GM23338 (cell line): ENCODE measurements around the gene PIAS1. TPM values are rescaled to one million over a fixed set of nuclear protein-coding genes. Genes with fewer than 3 reads are reported as not detected.

ENCODE experiments used
- ATAC-seq: fragments of 200-7000 bp; cut with Tn5 transposase; 3 replicates; pipeline ENCODE4 v1.9.1; 2020
- DNase-seq: peaks from one replicate; pipeline ENCODE4 v3.0.0-alpha.2; 2015; ENCODE audit warnings: low spot score
- H2AFZ ChIP-seq: fragments of 200-600 bp; sonication (generic); 2 replicates; pipeline ENCODE4 v1.8.0; 2016; ENCODE audit warnings: antibody characterized with exemption, mild to moderate bottlenecking, moderate library complexity
- H3F3A ChIP-seq: fragments of 200-600 bp; sonication (generic); replicated peaks from 2 replicates; pipeline ENCODE4 v1.8.0; 2017; ENCODE audit warnings: antibody characterized with exemption, mixed run types, low read depth
- H3K27ac ChIP-seq: fragments of 200-600 bp; sonication (generic); 2 replicates; pipeline ENCODE4 v1.6.1; 2016; ENCODE audit warnings: low read depth
- H3K27me3 ChIP-seq: fragments of 200-600 bp; sonication (generic); 2 replicates; pipeline ENCODE4 v1.8.0; 2016; ENCODE audit warnings: mild to moderate bottlenecking, mixed run types, moderate library complexity; ENCODE audit not compliant: insufficient read depth
- H3K36me3 ChIP-seq: fragments of 200-600 bp; sonication (generic); 2 replicates; pipeline ENCODE4 v1.8.0; 2016; ENCODE audit warnings: mild to moderate bottlenecking; ENCODE audit not compliant: insufficient read depth
- H3K4me1 ChIP-seq: fragments of 200-600 bp; sonication (generic); 2 replicates; pipeline ENCODE4 v1.8.0; 2016; ENCODE audit warnings: mild to moderate bottlenecking, moderate library complexity; ENCODE audit not compliant: insufficient read depth
- H3K4me2 ChIP-seq: fragments of 200-600 bp; sonication (generic); 2 replicates; pipeline ENCODE4 v1.7.1; 2017; ENCODE audit warnings: mixed run types
- H3K4me3 ChIP-seq: fragments of 200-600 bp; sonication (generic); 2 replicates; pipeline ENCODE4 v1.6.1; 2016; ENCODE audit warnings: mixed run types
- H3K79me2 ChIP-seq: fragments of 200-600 bp; sonication (generic); replicated peaks from 2 replicates; pipeline ENCODE4 v1.8.0; 2017; ENCODE audit warnings: mild to moderate bottlenecking; ENCODE audit not compliant: insufficient read depth
- H3K9me2 ChIP-seq: fragments of 200-600 bp; sonication (generic); 2 replicates; pipeline ENCODE4 v1.8.0; 2017; ENCODE audit not compliant: insufficient read depth
- H4K20me1 ChIP-seq: fragments of 200-600 bp; sonication (generic); replicated peaks from 2 replicates; pipeline ENCODE4 v1.8.0; 2017; ENCODE audit warnings: mild to moderate bottlenecking; ENCODE audit not compliant: insufficient read depth
- H3K27ac Mint-ChIP-seq: 2 replicates; pipeline ENCODE4 v1.8.0; 2020; ENCODE audit warnings: inconsistent platforms, mild to moderate bottlenecking, moderate library complexity, mixed read lengths
- H3K27me3 Mint-ChIP-seq: 3 replicates; pipeline ENCODE4 v1.8.0; 2022; ENCODE audit warnings: low read depth, mild to moderate bottlenecking, moderate library complexity, mixed read lengths, inconsistent platforms; ENCODE audit not compliant: insufficient read depth, poor library complexity
- H3K36me3 Mint-ChIP-seq: 3 replicates; pipeline ENCODE4 v1.8.0; 2021; ENCODE audit warnings: low read depth, mild to moderate bottlenecking, inconsistent platforms, moderate library complexity, mixed read lengths
- H3K4me1 Mint-ChIP-seq: 3 replicates; pipeline ENCODE4 v1.8.0; 2020; ENCODE audit warnings: mild to moderate bottlenecking, inconsistent platforms, mixed read lengths
- H3K4me3 Mint-ChIP-seq: 3 replicates; pipeline ENCODE4 v1.8.0; 2021; ENCODE audit warnings: moderate library complexity, mild to moderate bottlenecking, inconsistent platforms, mixed read lengths
- H3K9me3 Mint-ChIP-seq: 3 replicates; pipeline ENCODE4 v1.8.0; 2020; ENCODE audit warnings: moderate library complexity, mild to moderate bottlenecking, inconsistent platforms, mixed read lengths
- CREB1 ChIP-seq: fragments of 250-450 bp; sonication (Bioruptor Pico); IDR thresholded peaks from 2 replicates; pipeline ENCODE4 v1.5.0; 2020; ENCODE audit warnings: low read depth, mild to moderate bottlenecking, moderate library complexity
- CTCF ChIP-seq, 2 experiments: fragments of 200-600 bp in 1 of 2; sonication (generic) in 1 of 2; conservative IDR thresholded peaks; 2 replicates each; pipeline versions ENCODE4 v1.5.1 to v1.6.1; 2016 to 2017; ENCODE audit warnings: antibody characterized with exemption in 2 of 2, low read depth in 2 of 2, mild to moderate bottlenecking in 2 of 2, moderate library complexity in 1 of 2
- ETS1 ChIP-seq: IDR thresholded peaks from 2 replicates; pipeline ENCODE4 v1.6.1; 2016; ENCODE audit warnings: antibody characterized with exemption
- EZH2 ChIP-seq: fragments of 200-600 bp; sonication (generic); IDR thresholded peaks from one replicate; pipeline ENCODE4 v1.8.0; 2017; ENCODE audit warnings: antibody characterized with exemption, mild to moderate bottlenecking, low read depth; ENCODE audit not compliant: unreplicated experiment
- EZH2phosphoT487 ChIP-seq: fragments of 200-600 bp; sonication (generic); IDR thresholded peaks from one replicate; pipeline ENCODE4 v1.8.1; 2018; ENCODE audit warnings: antibody characterized with exemption; ENCODE audit not compliant: unreplicated experiment
- JUNB ChIP-seq: IDR thresholded peaks from one replicate; pipeline ENCODE4 v1.6.1; 2016; ENCODE audit warnings: antibody characterized with exemption; ENCODE audit not compliant: unreplicated experiment
- NANOG ChIP-seq: IDR thresholded peaks from 2 replicates; pipeline ENCODE4 v1.6.1; 2016; ENCODE audit warnings: antibody characterized with exemption, borderline replicate concordance
- POLR2AphosphoS5 ChIP-seq: IDR thresholded peaks from 2 replicates; pipeline ENCODE4 v1.6.1; 2016; ENCODE audit warnings: antibody characterized with exemption, low read depth
- REST ChIP-seq: IDR thresholded peaks from one replicate; pipeline ENCODE4 v1.6.1; 2018; ENCODE audit warnings: antibody characterized with exemption; ENCODE audit not compliant: unreplicated experiment
- STAT1 ChIP-seq: IDR thresholded peaks from one replicate; pipeline ENCODE4 v1.6.1; 2016; ENCODE audit warnings: antibody characterized with exemption; ENCODE audit not compliant: unreplicated experiment
- ZNF114 ChIP-seq: fragments of 250-450 bp; sonication (Bioruptor Pico); IDR thresholded peaks from 2 replicates; pipeline ENCODE4 v1.5.0; 2020; ENCODE audit warnings: mild to moderate bottlenecking, moderate library complexity
- ZNF331 ChIP-seq: fragments of 250-450 bp; sonication (Bioruptor Pico); IDR thresholded peaks from 2 replicates; pipeline ENCODE4 v1.5.0; 2020; ENCODE audit warnings: low read depth, mild to moderate bottlenecking, moderate library complexity
- ZNF462 ChIP-seq: fragments of 250-450 bp; sonication (Bioruptor Pico); IDR thresholded peaks from 2 replicates; pipeline ENCODE4 v1.5.0; 2020; ENCODE audit warnings: mild to moderate bottlenecking, moderate library complexity
- polyA plus RNA-seq: library from polyadenylated mRNA; unstranded; fragments of >200 nt; fragmentation: Nextera tagmentation; extraction: Ambion mirVana; gene quantifications from 2 replicates; pipeline ENCODE4 v1.2.1, GENCODE V29; 2016
- total RNA-seq: library from RNA; depleted of rRNA; stranded (reverse); fragments of >200 nt; shearing (Covaris generic); gene quantifications from 2 replicates; pipeline ENCODE4 v1.2.3, GENCODE V29; 2014

PIAS1 gene
- total and polyA plus RNA-seq, 2 experiments from 2014 or later = 30.7 to 32.1 TPM

GRCh38 chr15:68218847-68219798 is 165.0 kb downstream of the PIAS1 start:
- ATAC-seq = no peak
- peaks cover 4% of the 10 kb centered on the region for H3K27me3 Mint-ChIP-seq

More at GRCh38 chr15:68218847-68219798, 165.0 kb downstream of the PIAS1 start:
- Mint-ChIP-seq H3K4me1 (no peaks in the 10 kb centered on the region), H3K36me3 (peaks cover 71% of the 10 kb centered on the region), H3K4me3 (no peak overlapping the region), H3K9me3 (peaks cover 22% of the 10 kb centered on the region), H3K27ac (no peak overlapping the region)
- DNase-seq = no peak
- no peak overlapping the region for H2AFZ ChIP-seq
- H4K20me1 ChIP-seq = peaks cover 31% of the 10 kb centered on the region
- no peak overlapping the region for H3K4me3 ChIP-seq
- H3K36me3 ChIP-seq = peaks cover 10% of the 10 kb centered on the region; the same call in 1 of the 2 replicates
- H3K9me2 ChIP-seq = no peaks in the 10 kb centered on the region
- no peak overlapping the region for H3K4me2 ChIP-seq
- H3K79me2 ChIP-seq = peaks cover 77% of the 10 kb centered on the region
- H3F3A ChIP-seq = no peaks in the 10 kb centered on the region
- no peak overlapping the region; the same call in 1 of the 2 replicates for H3K27ac ChIP-seq
- TF ChIP-seq ZNF462 (CRISPR knock-in tag) (no peak), EZH2phosphoT487 (no peak), REST (no peak), STAT1 (no peak), ETS1 (no peak), ZNF331 (CRISPR knock-in tag) (no peak), EZH2 (no peak), CTCF (conservative IDR thresholded peaks at IDR 0.05; ENCODE audit: low read depth in 2 of 2) (no peak), NANOG (no peak), CREB1 (no peak), ZNF114 (CRISPR knock-in tag) (no peak), JUNB (no peak), POLR2AphosphoS5 (no peak)
- H3K4me1 ChIP-seq = no peaks in the 10 kb centered on the region
- no peaks in the 10 kb centered on the region for H3K27me3 ChIP-seq
